ENCODE measurements around the gene PRDM16.

GRCh38 chr1:3266870-3267549, 198.0 kb downstream of the PRDM16 start:
- TF ChIP-seq CTCF (IDR thresholded peaks at IDR 0.05) (no peak), POLR2A (IDR thresholded peaks at IDR 0.05) (no peak), POLR2AphosphoS5 (IDR thresholded peaks at IDR 0.05) (no peak)
